Immature natural killer cell (primary cell): ENCODE measurements around the gene UXT. TPM values are rescaled to one million over a fixed set of nuclear protein-coding genes. Genes with fewer than 3 reads are reported as not detected.

Experiments
- polyA plus RNA-seq, 3 donors: library from polyadenylated mRNA; unstranded; fragments of 300-500 nt; fragmentation: Illumina TruSeq; gene quantifications; one replicate each; pipeline ENCODE4 v1.2.3, GENCODE V29; 2021

Gene UXT
- polyA plus RNA-seq, 3 donors from 2014 or later = 179 to 256 (median 190) TPM

Other genes with a start within 250 kb of the UXT start
- gene ZNF41, start 176.0 kb downstream of the UXT start, polyA plus RNA-seq = 1 to 10 TPM in 2 of 3 donors, under 1 TPM in 1; 0.08 to 5.4 (median 2.5) TPM
- gene ARAF, start 98.0 kb downstream of the UXT start, polyA plus RNA-seq = 100 to 1,000 TPM in 1 of 3 donors, 10 to 100 TPM in 2; 53.5 to 122 (median 68.5) TPM
- 100 to 1,000 TPM; 153 to 275 (median 237) TPM for gene TIMP1, start 76.7 kb downstream of the UXT start, polyA plus RNA-seq
- gene SYN1, start 39.3 kb downstream of the UXT start, polyA plus RNA-seq = under 1 TPM in 1 of 3 donors, not detected in 2; 0.11 TPM
- 10 to 100 TPM in 2 of 3 donors, 1 to 10 TPM in 1; 1.3 to 22.0 (median 13.3) TPM for gene CFP, start 29.2 kb downstream of the UXT start, polyA plus RNA-seq
- 1 to 10 TPM; 8.4 to 9.4 (median 9.1) TPM for gene ELK1, start 8.6 kb downstream of the UXT start, polyA plus RNA-seq
- gene ZNF81, start 177.7 kb upstream of the UXT start, polyA plus RNA-seq = 1 to 10 TPM; 7.0 to 8.6 (median 7.6) TPM